ENCODE results near the gene AHNAK.
"Not testable (repeated sequence)": the region's sequence is repeated elsewhere in the genome, so short reads cannot be mapped to it uniquely, and the experiment has no call there.

AHNAK gene

GRCh38 chr11:62387381-62387780, 159.2 kb downstream of the AHNAK start:
- no peak for DNase-seq (ENCODE audit: low read depth)
- no peak overlapping the region for H3K4me3 ChIP-seq (replicated peaks; ENCODE audit: low read depth, low read length)
- TF ChIP-seq CTCF (IDR thresholded peaks at IDR 0.05; ENCODE audit: low read length, missing control alignments): no peak

GRCh38 chr11:62386083-62386482, 160.5 kb downstream of the AHNAK start:
- not testable (repeated sequence) for DNase-seq (ENCODE audit: low read depth); H3K4me3 ChIP-seq (replicated peaks; ENCODE audit: low read depth, low read length)

- H3K4me3 ChIP-seq (replicated peaks; ENCODE audit: low read depth, low read length): no peak overlapping the region
- no peak for TF ChIP-seq CTCF (IDR thresholded peaks at IDR 0.05; ENCODE audit: low read length, missing control alignments)
- DNase-seq (ENCODE audit: low read depth): no peak
Measured at GRCh38 chr11:62383822-62384221, 162.8 kb downstream of the AHNAK start.
